ENCODE data around the gene LYRM1.
"Not testable (repeated sequence)": the region's sequence is repeated elsewhere in the genome, so short reads cannot be mapped to it uniquely, and the experiment has no call there.

Gene LYRM1

DNA sequence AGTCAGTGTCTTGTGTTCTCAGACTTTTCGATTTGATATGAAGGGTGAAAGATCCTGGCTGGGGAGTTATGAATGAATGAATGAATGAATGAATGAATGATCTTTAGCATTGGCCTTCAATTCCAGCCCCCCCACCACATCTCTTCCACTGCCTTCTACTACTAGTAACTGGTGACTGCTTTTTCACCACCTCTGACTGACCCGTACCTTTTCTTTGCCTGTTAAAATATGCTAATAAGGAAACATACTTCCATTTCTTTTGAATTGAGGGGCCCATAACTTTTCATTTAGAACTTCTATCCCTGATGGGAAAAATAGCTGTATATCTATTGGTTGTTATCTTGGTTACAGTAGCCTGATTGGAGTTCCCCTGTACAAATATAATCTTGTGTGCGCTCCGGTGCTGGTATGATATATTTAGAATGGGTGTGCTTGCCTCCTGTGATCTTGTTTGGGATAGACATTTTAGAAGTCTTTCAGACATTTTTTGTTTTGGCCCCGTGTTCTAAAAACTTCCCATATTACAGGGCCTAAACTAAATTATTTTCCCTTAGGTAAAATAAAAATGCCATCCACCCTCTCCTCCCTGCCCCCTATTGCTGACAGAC is 3.4 kb downstream of the LYRM1 start:
- no peak for DNase-seq

DNA sequence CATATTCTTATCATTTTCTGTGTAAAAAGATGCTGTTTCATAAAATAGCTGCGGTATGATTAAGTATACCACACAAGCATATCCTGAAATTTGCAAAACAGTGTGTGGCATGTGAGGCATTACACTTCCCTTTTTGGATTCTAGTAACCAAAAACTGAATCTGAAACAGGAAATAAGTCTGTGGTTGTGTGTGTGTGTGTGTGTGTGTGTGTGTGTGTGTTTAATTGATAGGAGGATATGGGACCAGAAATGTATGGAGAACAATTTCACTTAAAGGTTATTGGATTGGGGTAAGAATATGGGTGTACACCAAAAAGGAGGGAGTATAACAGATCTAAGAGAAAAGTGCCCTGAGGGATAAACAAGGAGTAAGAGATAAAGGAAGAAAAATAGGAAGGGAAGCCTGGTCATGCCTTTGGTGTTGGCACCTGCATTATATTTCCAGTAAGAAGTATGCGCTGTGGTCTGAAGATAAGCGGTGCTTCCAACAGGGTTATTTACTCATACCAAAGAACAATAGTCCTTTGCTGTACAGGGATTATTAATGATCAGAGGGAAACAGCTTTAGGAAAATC is 4.0 kb downstream of the LYRM1 start:
- no peak for DNase-seq

DNA sequence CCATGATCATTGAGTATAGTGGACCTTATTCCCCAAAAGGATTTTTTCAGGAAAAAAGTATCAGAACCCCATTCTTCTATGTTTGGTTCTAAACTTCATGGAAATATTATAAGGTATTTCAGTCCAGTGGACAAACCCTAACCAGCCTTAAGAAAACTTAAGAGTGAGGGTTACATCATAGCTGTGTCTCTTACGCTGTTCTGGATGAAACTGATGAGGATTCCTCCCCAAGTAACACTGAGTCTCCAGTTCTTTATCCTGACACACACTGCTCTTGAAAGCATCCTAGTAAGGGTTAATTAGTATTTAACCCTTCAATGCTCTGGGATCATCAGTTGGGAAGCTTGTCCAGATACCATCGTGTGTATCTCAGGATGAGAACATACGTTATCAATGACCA is 5.0 kb downstream of the LYRM1 start:
- no peak for DNase-seq

DNA sequence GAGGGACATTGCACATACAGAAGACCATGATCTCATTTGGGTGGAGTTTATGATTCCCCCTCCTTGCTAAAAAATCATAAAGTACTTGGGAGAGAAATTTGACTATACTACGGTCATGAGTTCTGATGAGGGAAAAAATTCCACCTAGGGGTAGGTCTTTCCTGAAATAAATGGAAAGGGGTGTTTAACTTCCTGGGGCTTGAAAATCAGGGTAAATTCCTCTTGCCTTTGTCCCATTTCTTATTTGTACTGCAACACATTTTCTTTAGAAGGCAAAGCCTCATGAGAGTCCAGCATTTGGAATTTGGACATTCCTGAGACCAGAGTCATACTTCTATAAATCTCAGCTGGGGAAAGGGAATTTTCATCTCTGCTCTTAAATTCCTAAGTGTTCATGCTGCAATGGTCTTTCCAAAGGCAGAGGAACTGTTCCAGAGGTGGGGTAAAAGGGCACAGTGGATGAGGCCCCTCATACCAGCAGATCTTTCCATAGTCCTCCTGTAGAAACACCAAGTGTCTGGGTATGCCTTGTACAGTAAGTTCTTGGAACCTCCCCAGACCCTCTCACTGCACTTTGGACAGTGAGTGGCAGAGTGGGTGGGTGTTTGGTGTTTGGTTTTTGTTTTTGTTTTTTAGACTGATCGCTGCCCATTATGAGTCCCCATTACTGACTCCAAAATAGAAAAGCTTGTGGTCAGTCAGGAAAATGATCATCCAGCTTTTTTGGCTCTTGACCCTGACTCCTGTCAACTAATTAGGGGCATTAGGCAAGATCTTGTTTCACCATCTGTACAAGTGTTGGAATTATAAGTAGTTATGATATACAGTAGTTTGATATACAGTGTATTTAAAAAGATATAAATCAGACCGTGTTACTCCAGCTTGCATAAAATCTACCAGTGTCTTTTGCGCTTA is 6.0 kb downstream of the LYRM1 start:
- DNase-seq, result no peak

DNA sequence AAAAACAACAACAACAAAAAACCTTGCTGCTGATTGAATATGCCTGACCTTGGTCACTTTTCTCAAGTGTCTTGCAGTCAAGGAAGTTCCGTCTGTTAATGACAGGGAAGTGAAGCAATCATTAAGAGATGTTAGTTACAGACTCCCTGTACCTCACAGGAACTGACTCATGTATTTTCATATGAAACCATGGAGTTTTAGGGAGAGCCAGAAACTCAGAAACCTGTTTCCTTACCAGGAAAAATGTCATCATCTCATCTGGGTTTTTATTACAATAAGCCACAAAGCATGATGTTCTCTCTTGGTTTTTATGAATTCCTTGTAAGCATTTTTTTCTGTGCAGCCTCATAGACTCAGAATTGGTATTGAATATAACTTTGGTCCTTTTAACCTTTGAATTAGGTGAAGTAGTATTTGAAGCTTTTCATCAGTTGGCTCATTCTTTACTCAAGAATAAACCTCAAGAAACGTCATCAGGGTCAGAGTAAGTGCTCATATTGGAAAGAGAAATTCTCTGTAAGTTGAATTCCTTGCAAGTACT is 10.3 kb downstream of the LYRM1 start:
- no peak for DNase-seq

DNA sequence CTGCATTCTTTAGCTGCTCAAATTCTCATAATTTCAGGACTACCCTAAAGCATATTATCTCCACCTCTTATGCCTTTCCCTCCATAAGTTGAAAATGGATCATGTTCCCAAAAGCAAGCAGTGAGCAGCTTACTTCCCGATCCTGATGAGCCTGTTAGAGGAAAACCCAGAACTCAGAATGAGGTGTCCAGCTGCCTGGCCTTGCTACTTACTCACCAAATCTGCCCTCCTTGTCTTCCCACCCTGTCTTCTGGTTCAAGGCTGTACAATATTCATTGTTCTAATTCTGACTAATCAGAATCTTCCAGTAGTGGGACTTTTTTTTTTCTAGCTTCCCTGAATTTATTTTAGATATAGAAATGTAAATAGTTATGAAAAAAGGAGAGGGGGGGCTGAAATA is 10.8 kb downstream of the LYRM1 start:
- DNase-seq, result no peak

DNA sequence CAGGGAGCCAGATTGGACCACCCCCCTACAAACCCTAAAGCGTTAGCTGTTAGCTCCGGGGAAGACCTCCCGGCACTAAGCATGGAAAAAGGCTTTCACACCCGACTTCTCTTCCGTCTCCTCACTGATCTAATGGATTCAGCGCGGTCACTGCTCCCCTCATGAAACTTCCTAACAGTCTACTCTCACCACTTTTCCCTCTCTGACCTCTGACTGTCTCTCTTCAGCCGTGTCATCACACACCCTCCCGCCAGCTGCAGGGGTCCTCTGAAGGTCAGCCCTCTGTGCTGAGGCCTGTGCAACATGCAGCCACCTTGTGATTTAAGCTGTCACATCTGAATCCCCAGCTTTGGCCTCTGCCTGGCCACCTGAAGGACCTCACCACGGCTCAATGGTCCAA is 15.7 kb downstream of the LYRM1 start:
- DNase-seq, result no peak

DNA sequence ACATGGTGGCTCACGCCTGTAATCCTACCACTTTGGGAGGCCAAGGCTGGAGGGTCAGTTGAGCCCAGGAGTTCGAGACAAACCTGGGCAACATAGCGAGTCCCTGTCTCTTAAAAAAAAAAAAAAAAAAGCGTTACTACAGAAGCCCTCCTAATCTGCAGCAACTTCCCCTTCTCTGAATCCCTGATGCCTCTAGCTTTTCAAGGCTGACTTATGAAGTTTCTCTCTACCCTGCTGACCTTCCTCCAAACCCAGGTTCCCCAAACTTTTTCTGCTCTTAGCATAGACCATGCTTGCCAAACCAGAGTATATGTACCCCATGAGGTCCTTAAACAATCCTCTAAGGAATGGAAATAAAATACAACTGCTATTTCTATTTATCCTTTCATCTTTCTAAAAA is 16.4 kb downstream of the LYRM1 start:
- no peak for DNase-seq

DNA sequence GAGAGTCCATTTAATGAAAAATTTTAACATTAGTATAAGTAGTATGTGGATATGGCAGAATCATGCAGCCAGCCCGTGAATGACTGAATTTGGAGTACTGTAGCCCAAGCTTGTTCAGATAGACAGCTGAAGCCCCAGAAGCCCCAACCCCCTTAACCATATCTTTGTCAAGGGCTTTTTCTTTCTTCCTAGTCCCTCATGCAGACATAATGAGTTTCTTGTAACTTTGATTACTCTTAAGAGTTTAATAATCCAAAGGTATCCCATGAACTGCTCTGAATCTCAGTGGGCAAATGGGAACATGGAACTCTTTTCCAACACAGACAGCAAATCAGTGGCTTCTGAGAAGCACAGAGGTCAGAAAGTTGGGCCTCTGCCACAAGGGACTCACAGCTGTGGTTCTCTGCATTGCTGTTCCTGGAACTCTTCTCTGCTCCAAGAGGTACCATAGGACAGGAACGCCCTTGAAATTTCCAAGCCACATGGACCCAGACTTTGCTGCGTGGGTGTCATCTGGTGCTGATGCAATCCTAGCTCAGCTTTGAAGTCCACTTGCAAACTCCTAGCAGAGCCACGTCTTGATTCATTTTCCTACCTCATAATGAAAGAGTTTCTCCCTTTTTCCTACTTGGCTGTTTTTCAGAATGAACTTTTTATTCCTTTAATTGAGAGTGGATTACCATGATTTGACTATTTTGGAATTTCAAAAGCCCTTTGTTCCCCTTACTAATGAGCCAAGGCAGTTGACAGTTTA is 18.1 kb downstream of the LYRM1 start:
- DNase-seq, result no peak

DNA sequence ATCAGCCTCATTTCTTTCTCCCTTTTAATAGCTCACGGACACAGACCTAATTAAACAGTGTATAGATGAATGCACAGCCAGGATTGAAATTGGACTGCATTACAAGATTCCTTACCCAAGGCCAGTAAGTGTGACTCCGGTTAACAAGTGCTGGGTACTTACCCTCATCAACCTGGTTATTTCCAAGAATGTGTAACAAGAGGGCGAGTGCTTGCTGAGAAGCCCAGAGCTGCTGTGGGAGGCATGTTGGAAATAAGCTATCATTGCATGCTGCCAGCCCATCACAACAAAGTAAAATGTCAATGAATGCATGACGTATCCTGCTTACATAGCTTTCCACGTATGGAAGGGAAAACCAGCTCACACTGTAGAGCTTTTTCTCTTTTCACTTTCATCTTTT is 19.5 kb downstream of the LYRM1 start:
- no peak for DNase-seq

DNA sequence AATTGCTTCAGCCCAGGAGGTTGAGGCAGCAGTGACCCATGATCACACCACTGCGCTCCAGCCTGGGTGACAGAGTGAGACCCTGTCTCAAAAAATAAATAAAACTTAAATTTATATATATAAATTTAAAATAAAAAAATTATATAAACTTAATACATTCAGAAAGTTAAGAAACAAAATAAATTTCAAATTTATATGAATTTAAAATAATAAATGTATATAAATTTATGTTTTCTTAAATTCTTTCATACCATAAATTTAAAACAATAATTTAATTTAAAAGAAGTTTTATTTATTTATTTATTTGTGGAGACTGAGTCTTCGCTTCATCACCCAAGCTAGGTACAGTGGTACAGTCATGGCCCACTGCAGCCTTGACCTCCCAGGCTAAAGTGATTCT is 20.2 kb downstream of the LYRM1 start:
- no peak for DNase-seq

DNA sequence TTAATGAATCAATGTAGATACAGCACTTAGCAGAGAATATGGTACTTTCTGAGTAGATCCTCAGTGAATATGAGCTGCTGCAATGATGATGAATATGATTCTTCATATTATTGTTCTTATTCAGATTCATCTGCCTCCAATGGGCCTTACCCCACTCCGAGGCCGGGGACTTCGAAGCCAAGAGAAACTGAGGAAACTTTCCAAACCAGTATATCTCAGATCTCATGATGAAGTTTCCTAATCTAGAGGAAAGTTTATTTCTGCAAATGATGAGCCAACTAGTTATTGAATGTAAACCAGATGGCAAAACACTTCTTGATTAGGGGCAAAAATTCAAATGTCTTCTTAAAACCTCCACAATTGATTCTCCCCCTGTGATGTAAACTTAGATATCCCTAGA is 23.3 kb downstream of the LYRM1 start:
- DNase-seq, result no peak

DNA sequence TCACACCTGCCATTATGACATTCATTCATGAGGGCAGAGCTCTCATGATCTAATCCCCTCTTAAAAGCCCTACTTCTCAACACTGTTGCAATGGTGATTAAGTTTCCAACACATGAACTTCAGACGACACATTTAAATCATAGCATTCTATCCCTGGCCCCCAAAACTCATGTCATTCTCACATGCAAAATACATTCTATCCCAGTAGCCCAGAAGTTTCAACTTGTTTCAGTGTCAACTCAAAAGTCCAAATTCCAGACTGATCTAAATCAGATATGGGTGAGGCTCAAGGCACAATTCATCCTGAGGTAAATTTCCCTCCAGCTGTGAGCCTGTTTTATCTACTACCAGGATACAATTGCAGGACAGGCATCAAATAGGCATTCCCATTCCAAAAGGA is 25.2 kb downstream of the LYRM1 start:
- no peak for DNase-seq

DNA sequence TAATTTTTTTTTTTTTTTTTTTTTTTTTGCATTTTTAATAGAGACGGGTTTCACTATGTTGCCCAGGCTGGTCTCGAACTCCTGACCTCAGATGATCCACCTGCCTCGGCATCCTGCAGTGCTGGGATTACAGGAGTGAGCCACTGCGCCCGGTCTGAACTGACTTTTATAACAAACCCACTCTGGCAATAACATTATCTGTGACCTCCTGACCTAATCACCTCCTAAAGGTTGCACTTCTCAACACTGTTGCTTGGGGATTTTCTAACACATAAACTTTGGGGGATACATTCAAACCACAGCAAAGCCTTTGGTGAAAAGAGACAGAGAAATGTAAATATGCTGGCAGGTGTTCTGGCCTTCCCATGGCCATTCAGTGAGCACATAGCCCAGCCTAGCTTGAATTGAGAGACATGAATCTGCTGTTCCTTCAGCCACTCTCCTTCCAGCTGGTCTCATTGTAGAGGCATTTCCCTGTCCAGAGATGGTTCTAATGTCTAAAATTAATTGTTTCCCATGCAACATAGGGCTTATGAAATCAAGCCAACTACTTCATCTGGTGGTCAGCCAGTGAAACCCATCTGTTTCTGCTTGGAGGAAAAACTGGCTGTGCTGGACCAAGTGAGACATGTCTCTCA is 28.3 kb downstream of the LYRM1 start:
- DNase-seq, result no peak

DNA sequence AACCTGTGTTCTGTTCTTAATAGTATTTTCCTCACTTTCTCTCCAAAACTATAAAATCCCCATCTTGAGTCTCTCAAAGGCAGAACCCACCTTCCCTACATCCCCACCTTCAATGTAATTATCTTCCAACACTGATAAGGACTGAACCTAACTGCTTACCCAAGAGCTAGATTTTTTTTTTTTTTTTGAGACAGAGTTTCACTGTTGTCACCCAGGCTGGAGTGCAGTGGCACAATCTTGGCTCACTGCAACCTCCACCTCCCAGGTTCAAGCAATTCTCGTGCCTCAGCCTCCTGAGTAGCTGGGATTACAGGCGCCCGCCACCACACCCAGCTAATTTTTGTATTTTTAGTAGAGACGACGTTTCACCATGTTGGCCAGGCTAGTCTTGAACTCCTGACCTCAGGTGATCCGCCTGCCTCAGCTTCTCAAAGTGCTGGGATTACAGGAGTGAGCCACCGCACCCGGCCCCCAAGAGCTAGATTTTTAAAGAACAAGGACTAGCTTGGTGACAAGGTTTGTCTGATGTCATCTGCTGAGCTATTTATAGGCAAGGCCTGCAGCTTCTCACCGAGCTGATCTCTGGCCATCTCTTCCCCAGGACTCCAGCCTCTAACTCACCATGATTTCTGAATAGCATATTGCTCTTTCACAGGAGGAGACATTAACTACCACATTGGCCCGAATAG is 29.2 kb downstream of the LYRM1 start:
- not testable (repeated sequence) for DNase-seq

DNA sequence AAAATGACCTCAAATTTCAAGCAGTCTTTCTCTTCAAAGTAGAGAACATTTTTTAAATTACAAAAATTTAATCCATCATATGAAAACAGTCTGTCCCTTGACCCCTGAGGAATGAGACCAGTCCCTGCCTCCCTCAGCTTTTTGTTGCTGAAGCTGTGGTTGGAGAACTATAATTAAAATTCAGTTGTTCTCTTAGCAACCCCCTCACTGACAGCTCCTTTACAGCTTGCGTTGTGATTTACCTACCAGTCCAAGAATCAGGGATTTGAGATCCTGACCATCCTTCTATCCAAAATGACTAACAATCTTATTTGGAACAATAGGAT is 29.8 kb downstream of the LYRM1 start:
- no peak for DNase-seq

DNA sequence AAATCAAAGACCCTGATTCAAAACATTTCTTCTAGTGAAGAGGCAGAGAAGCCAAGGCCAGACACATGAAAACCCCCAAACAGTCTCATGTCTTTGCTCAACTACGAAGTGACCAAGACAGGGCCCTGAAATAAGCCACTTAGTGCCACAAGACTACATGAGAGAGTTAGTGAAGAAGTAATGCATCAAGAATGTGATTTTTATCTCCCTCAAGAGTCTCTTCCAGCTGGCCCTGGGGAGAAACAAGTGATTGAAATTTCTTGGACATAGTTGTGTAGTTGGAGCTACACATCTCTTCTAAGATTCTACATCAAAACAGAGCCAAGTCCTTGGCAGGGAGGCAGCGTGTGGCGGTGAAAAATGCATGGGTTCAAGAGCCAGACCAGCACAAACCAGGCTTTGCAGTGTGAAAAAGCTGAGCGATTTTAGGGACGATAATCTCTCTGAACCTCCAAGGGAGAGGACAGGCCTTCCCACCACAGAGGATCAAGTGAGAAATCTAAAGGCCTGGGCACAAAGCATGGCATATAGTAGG is 30.6 kb downstream of the LYRM1 start:
- DNase-seq, result no peak

DNA sequence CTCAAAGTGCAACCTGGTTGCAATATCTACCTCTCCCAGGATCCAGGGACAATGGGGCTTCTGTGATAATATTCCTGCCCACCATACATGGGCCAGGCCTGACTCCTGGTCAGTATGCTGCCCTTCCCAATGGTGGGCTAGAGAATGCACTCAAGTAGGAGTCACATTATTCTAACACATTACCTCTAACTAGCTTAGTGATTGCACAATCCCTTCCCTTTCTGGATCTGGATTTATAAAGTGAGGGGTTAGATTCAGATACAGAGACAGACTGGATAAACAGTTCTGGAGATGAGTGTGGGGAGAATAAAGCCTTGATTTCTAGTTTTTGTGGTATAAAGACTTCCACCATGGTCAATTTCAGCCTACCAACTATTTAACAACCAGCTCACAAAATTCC is 33.0 kb downstream of the LYRM1 start:
- no peak for DNase-seq

DNA sequence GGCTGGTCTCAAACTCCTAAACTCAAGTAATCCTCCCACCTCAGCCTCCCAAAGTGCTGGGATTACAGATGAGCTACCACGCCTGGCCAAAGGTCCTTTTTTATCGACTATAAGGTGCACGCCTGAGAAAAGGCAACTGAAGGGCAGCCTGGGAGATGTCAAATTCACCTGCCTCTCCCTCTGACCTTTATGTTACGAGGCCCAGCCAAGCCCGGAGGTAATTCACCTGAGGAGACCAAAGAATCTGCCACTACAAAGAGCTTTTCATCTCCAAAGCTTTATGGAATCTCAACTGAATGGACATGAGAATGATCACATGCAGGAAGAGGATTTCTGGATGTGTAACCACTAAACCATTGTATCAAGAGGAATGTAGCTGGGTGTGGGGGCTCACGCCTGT is 37.2 kb downstream of the LYRM1 start:
- DNase-seq, result no peak

DNA sequence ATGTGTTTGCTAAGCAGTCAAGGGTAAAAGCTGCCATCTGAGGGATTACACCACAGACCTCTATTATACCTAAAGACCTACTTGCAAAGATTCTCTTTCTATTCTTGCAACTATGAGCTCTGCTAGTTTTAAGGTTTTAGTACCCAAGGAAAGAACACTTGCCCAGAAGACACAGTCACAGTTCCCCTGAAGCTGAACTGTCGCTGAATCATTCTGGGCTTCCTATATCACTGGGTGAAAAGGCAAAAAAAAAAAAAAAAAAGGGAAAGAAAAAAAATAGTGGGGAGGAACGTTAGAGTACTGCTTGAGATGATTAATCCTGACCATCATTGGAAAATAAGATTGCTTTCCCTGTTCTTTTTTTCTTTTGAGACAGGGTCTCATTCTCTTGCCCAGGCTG is 37.9 kb downstream of the LYRM1 start:
- DNase-seq, result no peak

DNA sequence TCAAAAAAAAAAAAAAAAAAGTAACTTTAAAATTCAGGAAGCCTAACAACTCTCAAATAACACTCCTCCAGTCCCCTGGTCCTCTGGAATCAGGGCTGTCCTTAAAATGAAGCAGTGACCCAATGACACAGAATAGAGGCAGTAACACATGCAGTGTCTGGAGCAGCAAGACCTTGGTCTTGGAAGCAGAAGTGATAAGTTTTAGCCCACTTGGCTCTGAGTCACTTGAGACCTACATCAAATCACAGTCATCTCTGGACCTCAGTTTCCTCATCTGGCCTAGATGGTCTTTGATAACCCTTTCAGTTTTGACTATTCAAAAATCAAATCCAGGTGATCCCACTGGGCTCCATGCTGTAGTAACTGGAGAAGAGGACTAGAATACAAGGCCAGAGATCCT is 39.0 kb downstream of the LYRM1 start:
- DNase-seq, result no peak
